ENCODE results near the gene RS1.

DNA sequence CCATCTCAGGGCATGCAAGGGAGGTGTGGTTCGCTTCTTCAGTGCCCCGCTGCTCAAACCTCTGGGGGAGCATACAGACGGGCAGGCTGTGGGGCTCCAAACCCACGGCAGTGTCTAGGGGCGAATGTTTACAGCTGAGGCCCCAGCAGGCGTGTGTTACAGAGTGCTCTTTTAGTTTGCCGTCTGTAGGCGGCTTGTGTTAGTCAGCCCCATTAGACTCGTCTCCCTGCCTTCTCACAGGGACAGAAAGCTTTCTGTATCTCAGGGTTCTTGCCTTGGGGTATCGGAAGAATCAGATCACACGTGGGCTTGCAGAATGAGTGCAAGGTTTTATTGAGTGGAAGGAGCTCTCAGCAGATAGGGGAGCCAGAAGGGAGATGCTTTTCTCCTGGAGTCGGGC lies 10.6 kb downstream of the RS1 start:
- TF ChIP-seq, protein P1, sequence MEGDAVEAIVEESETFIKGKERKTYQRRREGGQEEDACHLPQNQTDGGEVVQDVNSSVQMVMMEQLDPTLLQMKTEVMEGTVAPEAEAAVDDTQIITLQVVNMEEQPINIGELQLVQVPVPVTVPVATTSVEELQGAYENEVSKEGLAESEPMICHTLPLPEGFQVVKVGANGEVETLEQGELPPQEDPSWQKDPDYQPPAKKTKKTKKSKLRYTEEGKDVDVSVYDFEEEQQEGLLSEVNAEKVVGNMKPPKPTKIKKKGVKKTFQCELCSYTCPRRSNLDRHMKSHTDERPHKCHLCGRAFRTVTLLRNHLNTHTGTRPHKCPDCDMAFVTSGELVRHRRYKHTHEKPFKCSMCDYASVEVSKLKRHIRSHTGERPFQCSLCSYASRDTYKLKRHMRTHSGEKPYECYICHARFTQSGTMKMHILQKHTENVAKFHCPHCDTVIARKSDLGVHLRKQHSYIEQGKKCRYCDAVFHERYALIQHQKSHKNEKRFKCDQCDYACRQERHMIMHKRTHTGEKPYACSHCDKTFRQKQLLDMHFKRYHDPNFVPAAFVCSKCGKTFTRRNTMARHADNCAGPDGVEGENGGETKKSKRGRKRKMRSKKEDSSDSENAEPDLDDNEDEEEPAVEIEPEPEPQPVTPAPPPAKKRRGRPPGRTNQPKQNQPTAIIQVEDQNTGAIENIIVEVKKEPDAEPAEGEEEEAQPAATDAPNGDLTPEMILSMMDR (IDR thresholded peaks at IDR 0.05; ENCODE audit: extremely low read depth in 1 of 2, insufficient read depth in 1 of 2, low read depth in 1 of 2, low read length in 2 of 2): no peak
- TF ChIP-seq POLR2AphosphoS5 (IDR thresholded peaks at IDR 0.05; ENCODE audit: insufficient read depth, low read depth, low read length): no peak
- no peak for TF ChIP-seq POLR2A (IDR thresholded peaks at IDR 0.05; ENCODE audit: low read depth, low read length)
- TF ChIP-seq, protein P2, sequence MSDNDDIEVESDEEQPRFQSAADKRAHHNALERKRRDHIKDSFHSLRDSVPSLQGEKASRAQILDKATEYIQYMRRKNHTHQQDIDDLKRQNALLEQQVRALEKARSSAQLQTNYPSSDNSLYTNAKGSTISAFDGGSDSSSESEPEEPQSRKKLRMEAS (IDR thresholded peaks at IDR 0.05; ENCODE audit: insufficient read depth, insufficient read length): no peak

Measured in endothelial cell of umbilical vein (primary cell).